B cell (primary cell): ENCODE data around the gene PHETA2. TPM values are rescaled to one million over a fixed set of nuclear protein-coding genes. Genes with fewer than 3 reads are reported as not detected.
"Not testable (repeated sequence)": the region's sequence is repeated elsewhere in the genome, so short reads cannot be mapped to it uniquely, and the experiment has no call there.

Experiments used
- ATAC-seq: fragments of 200-7000 bp; cut with Tn5 transposase; one replicate; pipeline ENCODE4 v1.10.0; 2021; ENCODE audit warnings: low read depth, mild to moderate bottlenecking, moderate number of reproducible peaks, moderate library complexity
- CTCF ChIA-PET: fragments of 350-600 bp; sonication (Branson Sonifier 250); formaldehyde crosslinking; loops from one replicate; lab custom pipeline; 2021; ENCODE audit warnings: antibody characterized with exemption, inconsistent platforms; lab: Charles Lee
- POLR2A ChIA-PET: fragments of 350-600 bp; sonication (Branson Sonifier 250); formaldehyde crosslinking; loops from one replicate; lab custom pipeline; 2021; ENCODE audit warnings: antibody characterized with exemption; lab: Charles Lee
- DNase-seq: peaks from one replicate; pipeline ENCODE4 v3.0.0; 2013
- H2AFZ ChIP-seq: 2 replicates; pipeline ENCODE4 v1.6.1; 2012; ENCODE audit warnings: mild to moderate bottlenecking, low read depth, low read length; ENCODE audit not compliant: insufficient read depth, poor library complexity, severe bottlenecking
- H3K27ac ChIP-seq, 2 donors: 1 replicate in 1 of 2; 2 replicates in 1 of 2; pipeline ENCODE4 v1.5.1; 2012 to 2013; ENCODE audit warnings: low read length in 2 of 2, mild to moderate bottlenecking in 2 of 2, moderate library complexity in 1 of 2
- H3K27me3 ChIP-seq, 4 experiments: fragments of 200-600 bp in 1 of 4; sonication (generic) in 1 of 4; replicated peaks in 1 of 4; 1 replicate in 2 of 4; 2 replicates in 2 of 4; pipeline versions ENCODE4 v1.6.1 to v1.7.0; 2013 to 2016; ENCODE audit warnings: low read length in 3 of 4, mild to moderate bottlenecking in 2 of 4, mixed read lengths in 1 of 4, moderate library complexity in 1 of 4; ENCODE audit not compliant: insufficient read depth in 4 of 4, control insufficient read depth in 3 of 4; ENCODE audit errors: control extremely low read depth in 1 of 4
- H3K36me3 ChIP-seq, 2 experiments: replicated peaks in 1 of 2; 1 replicate in 1 of 2; 2 replicates in 1 of 2; pipeline versions ENCODE4 v1.6.1 to v1.7.1; 2013; ENCODE audit warnings: low read length in 1 of 2; ENCODE audit not compliant: insufficient read depth in 2 of 2, control insufficient read depth in 1 of 2; ENCODE audit errors: control extremely low read depth in 1 of 2, extremely low read depth in 1 of 2
- H3K4me1 ChIP-seq, 2 donors: fragments of 200-600 bp in 1 of 2; sonication (generic) in 1 of 2; 1 replicate in 1 of 2; 2 replicates in 1 of 2; pipeline versions ENCODE4 v1.5.1 to v1.6.1; 2013 to 2017; ENCODE audit warnings: low read length in 2 of 2; ENCODE audit not compliant: control insufficient read depth in 2 of 2, insufficient read depth in 2 of 2
- H3K4me2 ChIP-seq: replicated peaks from 2 replicates; pipeline ENCODE3; 2012; ENCODE audit warnings: mild to moderate bottlenecking, low read depth, low read length; ENCODE audit not compliant: poor library complexity, severe bottlenecking
- H3K4me3 ChIP-seq, 5 experiments: fragments of 200-600 bp in 1 of 5; sonication (generic) in 1 of 5; 1 replicate in 3 of 5; 2 replicates in 2 of 5; pipeline versions ENCODE4 v1.5.1 to v1.7.0; 2011 to 2016; ENCODE audit warnings: low read length in 4 of 5, mild to moderate bottlenecking in 4 of 5, low read depth in 2 of 5, control low read depth in 1 of 5, moderate library complexity in 1 of 5; ENCODE audit not compliant: insufficient read depth in 1 of 5; ENCODE audit errors: control extremely low read depth in 1 of 5, extremely low read depth in 1 of 5
- H3K79me2 ChIP-seq: fragments of 200-600 bp; sonication (generic); one replicate; pipeline ENCODE4 v1.6.0; 2016; ENCODE audit warnings: low read length; ENCODE audit not compliant: control insufficient read depth, insufficient read depth
- H3K9ac ChIP-seq: fragments of 200-600 bp; sonication (generic); 2 replicates; pipeline ENCODE4 v1.6.1; 2017; ENCODE audit warnings: mild to moderate bottlenecking, low read length, moderate library complexity
- H3K9me3 ChIP-seq, 3 donors: one replicate each; pipeline versions ENCODE4 v1.6.1 to v1.7.1; 2013; ENCODE audit warnings: low read length in 2 of 3; ENCODE audit not compliant: control insufficient read depth in 2 of 3, insufficient read depth in 1 of 3; ENCODE audit errors: control extremely low read depth in 1 of 3
- H4K20me1 ChIP-seq: 2 replicates; pipeline ENCODE4 v1.6.0; 2012; ENCODE audit warnings: mild to moderate bottlenecking, low read length; ENCODE audit not compliant: insufficient read depth, control insufficient read depth, poor library complexity, severe bottlenecking
- H3K27ac Mint-ChIP-seq: one replicate; pipeline ENCODE4 v1.8.0; 2021; ENCODE audit warnings: mixed read lengths
- H3K27me3 Mint-ChIP-seq: one replicate; pipeline ENCODE4 v1.8.0; 2021; ENCODE audit warnings: mixed read lengths
- H3K4me1 Mint-ChIP-seq: one replicate; pipeline ENCODE4 v1.8.0; 2021; ENCODE audit warnings: mixed read lengths
- H3K4me3 Mint-ChIP-seq: one replicate; pipeline ENCODE4 v1.8.0; 2021; ENCODE audit warnings: mixed read lengths
- H3K9me3 Mint-ChIP-seq: one replicate; pipeline ENCODE4 v1.8.0; 2022; ENCODE audit warnings: mixed read lengths; ENCODE audit not compliant: insufficient read depth
- EZH2 ChIP-seq: IDR thresholded peaks from 2 replicates; pipeline ENCODE4 v1.6.1; 2012; ENCODE audit warnings: borderline replicate concordance, low read depth, mild to moderate bottlenecking, moderate library complexity, low read length; ENCODE audit not compliant: insufficient read depth, poor library complexity, severe bottlenecking
- WGBS: methylation state at CpG from one replicate; pipeline ENCODE4 v1.1.5; 2013; ENCODE audit warnings: missing lambda C conversion rate; ENCODE audit not compliant: insufficient coverage; 5-methylcytosine and 5-hydroxymethylcytosine counted together
- intact Hi-C: fragments of 100-400 bp; cut with micrococcal nuclease; formaldehyde crosslinking; loops from one replicate; pipeline ENCODE4 v1.10.0; 2022
- polyA plus RNA-seq: library from polyadenylated mRNA; depleted of rRNA; stranded (reverse); fragments of >200 nt; gene quantifications from 2 replicates; pipeline ENCODE4 v1.2.3, GENCODE V29; 2012
- small RNA-seq: library from RNA; depleted of rRNA; stranded (forward); fragments of <200 nt; gene quantifications from one replicate; pipeline ENCODE3, GENCODE V24; 2012; ENCODE audit warnings: low replicate concordance, low read depth; ENCODE audit not compliant: insufficient read length
- total RNA-seq, 2 donors: library from RNA; stranded (reverse); fragments of 120-200 nt in 1 of 2; gene quantifications; 1 replicate in 1 of 2; 2 replicates in 1 of 2; pipeline versions ENCODE4 v1.2.3 to v1.2.4, GENCODE V29; 2013 to 2022
- TF ChIP-seq, protein P1 (sequence below): fragments of 200-600 bp; IDR thresholded peaks from one replicate; pipeline ENCODE4 v1.8.0; 2022; ENCODE audit warnings: antibody characterized with exemption, mild to moderate bottlenecking

PHETA2 gene
- total and polyA plus RNA-seq, 2 donors (not counting 1 experiment from before 2014, with no cell fraction given): 1.1 to 3.8 TPM

DNA sequence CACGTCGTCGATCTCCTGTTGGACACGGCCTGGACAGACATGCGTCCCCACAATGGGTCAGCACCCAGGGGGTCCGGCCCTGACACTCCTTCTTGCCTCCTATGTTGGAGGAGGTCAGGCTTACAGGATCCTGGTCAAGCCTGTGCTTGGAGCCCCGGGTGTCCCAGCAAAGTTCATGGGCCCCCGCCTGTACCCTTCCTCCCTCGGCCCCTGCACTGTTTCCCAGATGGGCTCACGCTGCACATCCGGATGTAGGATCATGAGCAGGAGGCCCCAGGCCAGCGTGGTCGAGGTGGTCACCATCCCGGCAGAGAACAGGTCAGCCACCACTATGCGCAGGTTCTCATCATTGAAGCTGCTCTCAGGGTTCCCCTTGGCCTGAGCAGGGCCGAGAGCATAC lies 53.6 kb downstream of the PHETA2 start:
- no peaks in the 10 kb centered on the region for H3K27me3 ChIP-seq
- POLR2A ChIA-PET: no interaction called here
- no peaks in the 10 kb centered on the region for H3K36me3 ChIP-seq
- H3K4me2 ChIP-seq: no peak overlapping the region
- no peak overlapping the region for H2AFZ ChIP-seq
- H3K79me2 ChIP-seq: no peaks in the 10 kb centered on the region
- intact Hi-C loops: no loop called here
- no peak overlapping the region for H3K27ac ChIP-seq
- Mint-ChIP-seq H3K4me1 (no peaks in the 10 kb centered on the region), H3K4me3 (no peak overlapping the region), H3K27ac (no peak overlapping the region), H3K27me3 (no peaks in the 10 kb centered on the region), H3K9me3 (no peaks in the 10 kb centered on the region)
- H3K4me3 ChIP-seq: no peak overlapping the region
- WGBS: 97% methylated on average over 16 of the region's 16 CpGs
- no peaks in the 10 kb centered on the region for H3K4me1 ChIP-seq
- no peaks in the 10 kb centered on the region for H3K9me3 ChIP-seq
- no peak for DNase-seq
- H3K9ac ChIP-seq: no peak overlapping the region
- no peaks in the 10 kb centered on the region for H4K20me1 ChIP-seq
- no peak for TF ChIP-seq EZH2
- TF ChIP-seq, protein P1, sequence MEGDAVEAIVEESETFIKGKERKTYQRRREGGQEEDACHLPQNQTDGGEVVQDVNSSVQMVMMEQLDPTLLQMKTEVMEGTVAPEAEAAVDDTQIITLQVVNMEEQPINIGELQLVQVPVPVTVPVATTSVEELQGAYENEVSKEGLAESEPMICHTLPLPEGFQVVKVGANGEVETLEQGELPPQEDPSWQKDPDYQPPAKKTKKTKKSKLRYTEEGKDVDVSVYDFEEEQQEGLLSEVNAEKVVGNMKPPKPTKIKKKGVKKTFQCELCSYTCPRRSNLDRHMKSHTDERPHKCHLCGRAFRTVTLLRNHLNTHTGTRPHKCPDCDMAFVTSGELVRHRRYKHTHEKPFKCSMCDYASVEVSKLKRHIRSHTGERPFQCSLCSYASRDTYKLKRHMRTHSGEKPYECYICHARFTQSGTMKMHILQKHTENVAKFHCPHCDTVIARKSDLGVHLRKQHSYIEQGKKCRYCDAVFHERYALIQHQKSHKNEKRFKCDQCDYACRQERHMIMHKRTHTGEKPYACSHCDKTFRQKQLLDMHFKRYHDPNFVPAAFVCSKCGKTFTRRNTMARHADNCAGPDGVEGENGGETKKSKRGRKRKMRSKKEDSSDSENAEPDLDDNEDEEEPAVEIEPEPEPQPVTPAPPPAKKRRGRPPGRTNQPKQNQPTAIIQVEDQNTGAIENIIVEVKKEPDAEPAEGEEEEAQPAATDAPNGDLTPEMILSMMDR: no peak
- no peak for ATAC-seq
- CTCF ChIA-PET: no interaction called here

DNA sequence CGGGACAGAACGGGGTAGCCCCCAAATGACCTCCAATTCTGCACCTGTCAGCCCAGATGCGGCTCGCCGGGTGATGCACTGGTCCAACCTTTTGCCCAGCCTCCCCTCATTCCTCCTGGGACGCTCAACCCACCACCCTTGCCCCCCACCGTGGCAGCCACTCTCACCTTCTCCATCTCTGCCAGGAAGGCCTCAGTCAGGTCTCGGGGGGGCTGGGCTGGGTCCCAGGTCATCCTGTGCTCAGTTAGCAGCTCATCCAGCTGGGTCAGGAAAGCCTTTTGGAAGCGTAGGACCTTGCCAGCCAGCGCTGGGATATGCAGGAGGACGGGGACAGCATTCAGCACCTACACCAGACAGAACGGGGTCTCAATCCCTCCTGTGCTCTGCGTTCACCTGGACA lies 54.0 kb downstream of the PHETA2 start:
- H3K79me2 ChIP-seq, POLR2A ChIA-PET, H3K4me1 Mint-ChIP-seq, CTCF ChIA-PET, H3K9me3 Mint-ChIP-seq, DNase-seq, H3K4me2 ChIP-seq, intact Hi-C loops, H3K27me3 Mint-ChIP-seq, H3K4me3 ChIP-seq, ATAC-seq, H3K9ac ChIP-seq, H3K4me3 Mint-ChIP-seq, H3K27me3 ChIP-seq, H2AFZ ChIP-seq, H4K20me1 ChIP-seq, H3K27ac ChIP-seq, H3K4me1 ChIP-seq, H3K9me3 ChIP-seq, H3K36me3 ChIP-seq, H3K27ac Mint-ChIP-seq: not testable (repeated sequence)
- 86% methylated on average over 10 of the region's 13 CpGs for WGBS

Small RNA genes within 50 kb of the gene (small RNA-seq; reads per million reads assigned to genes)
- not detected for gene SNORD13P1

Other genes starting within 250 kb of the PHETA2 start
- 287 and 304 TPM in 2 replicates for gene SREBF2, start 241.1 kb upstream of the PHETA2 start, total RNA-seq
- 106 and 116 TPM in 2 replicates for gene SREBF2, start 241.1 kb upstream of the PHETA2 start, polyA plus RNA-seq
- 46.5 and 54.1 TPM in 2 replicates for gene SHISA8, start 159.2 kb upstream of the PHETA2 start, total RNA-seq
- 5.1 and 22.4 TPM in 2 replicates for gene SHISA8, start 159.2 kb upstream of the PHETA2 start, polyA plus RNA-seq
- 646 and 651 TPM in 2 replicates for gene TNFRSF13C, start 147.4 kb upstream of the PHETA2 start, total RNA-seq
- gene TNFRSF13C, start 147.4 kb upstream of the PHETA2 start, polyA plus RNA-seq: 221 and 227 TPM in 2 replicates
- gene CENPM, start 127.1 kb upstream of the PHETA2 start, total RNA-seq: 26.0 and 30.7 TPM in 2 replicates
- gene CENPM, start 127.1 kb upstream of the PHETA2 start, polyA plus RNA-seq: 34.4 and 43.8 TPM in 2 replicates
- 0.29 and 0.39 TPM in 2 replicates for gene SEPTIN3, start 104.8 kb upstream of the PHETA2 start, total RNA-seq
- gene SEPTIN3, start 104.8 kb upstream of the PHETA2 start, polyA plus RNA-seq: 0.06 and 0.14 TPM in 2 replicates
- 10.1 and 10.4 TPM in 2 replicates for gene WBP2NL, start 75.5 kb upstream of the PHETA2 start, total RNA-seq
- 1.6 and 3.2 TPM in 2 replicates for gene WBP2NL, start 75.5 kb upstream of the PHETA2 start, polyA plus RNA-seq
- 20.2 and 21.0 TPM in 2 replicates for gene NAGA, start 3.4 kb upstream of the PHETA2 start, total RNA-seq
- gene NAGA, start 3.4 kb upstream of the PHETA2 start, polyA plus RNA-seq: 7.0 and 13.2 TPM in 2 replicates
- gene SMDT1, start 5.5 kb downstream of the PHETA2 start, total RNA-seq: 133 and 140 TPM in 2 replicates
- 79.0 and 122 TPM in 2 replicates for gene SMDT1, start 5.5 kb downstream of the PHETA2 start, polyA plus RNA-seq
- gene NDUFA6, start 16.5 kb downstream of the PHETA2 start, total RNA-seq: 47.8 and 51.5 TPM in 2 replicates
- 26.2 and 49.0 TPM in 2 replicates for gene NDUFA6, start 16.5 kb downstream of the PHETA2 start, polyA plus RNA-seq
- 3.9 TPM in 2 replicates for gene CYP2D6, start 56.6 kb downstream of the PHETA2 start, total RNA-seq
- gene CYP2D6, start 56.6 kb downstream of the PHETA2 start, polyA plus RNA-seq: 3.1 and 7.4 TPM in 2 replicates
- gene TCF20, start 196.4 kb downstream of the PHETA2 start, total RNA-seq: 67.0 and 81.3 TPM in 2 replicates
- gene TCF20, start 196.4 kb downstream of the PHETA2 start, polyA plus RNA-seq: 16.4 and 20.9 TPM in 2 replicates